NCI-H510A (cell line): Measurements from ENCODE around the gene NEDD4L.

Experiments
- DNase-seq: peaks from one replicate; lab custom pipeline; 2025; lab: John Stamatoyannopoulos, UW

Gene NEDD4L

DNA sequence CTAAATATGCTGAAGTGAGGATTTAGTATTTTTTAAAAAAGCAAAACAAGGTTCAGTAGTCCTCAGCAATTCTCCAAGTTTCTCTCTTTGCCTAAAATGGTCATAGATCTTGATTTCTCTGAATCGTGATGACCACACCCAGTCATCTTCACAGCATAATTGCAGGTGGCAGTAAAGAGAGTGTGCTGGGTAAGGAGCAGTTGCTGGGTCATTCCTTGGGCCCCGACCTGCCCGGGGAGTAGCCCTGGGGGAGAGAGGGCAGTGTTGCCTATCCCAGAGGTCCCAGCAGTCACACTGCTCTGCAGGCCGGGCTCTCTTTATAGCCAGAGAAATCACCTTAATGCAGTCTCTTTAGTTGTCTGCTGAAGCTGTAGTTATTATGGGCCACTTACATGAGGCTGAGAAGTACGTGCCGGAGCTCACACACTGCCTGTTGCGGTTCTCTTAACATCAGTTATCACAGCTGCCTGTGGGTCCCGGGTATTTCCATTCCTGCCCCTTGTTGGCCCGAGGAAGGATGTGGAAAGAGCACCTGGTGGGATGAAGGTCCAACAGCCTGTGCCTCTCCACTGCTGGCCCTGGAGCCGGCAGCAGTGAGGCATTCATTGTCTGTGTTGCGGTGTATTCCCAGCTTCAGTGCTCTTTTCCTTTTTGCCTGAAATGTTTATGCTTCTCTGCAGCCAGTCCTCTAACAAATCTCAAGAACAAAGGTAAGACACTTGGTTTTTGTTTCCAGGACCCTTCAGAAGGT, 354.8 kb downstream of the NEDD4L start:
- no peak for DNase-seq

DNA sequence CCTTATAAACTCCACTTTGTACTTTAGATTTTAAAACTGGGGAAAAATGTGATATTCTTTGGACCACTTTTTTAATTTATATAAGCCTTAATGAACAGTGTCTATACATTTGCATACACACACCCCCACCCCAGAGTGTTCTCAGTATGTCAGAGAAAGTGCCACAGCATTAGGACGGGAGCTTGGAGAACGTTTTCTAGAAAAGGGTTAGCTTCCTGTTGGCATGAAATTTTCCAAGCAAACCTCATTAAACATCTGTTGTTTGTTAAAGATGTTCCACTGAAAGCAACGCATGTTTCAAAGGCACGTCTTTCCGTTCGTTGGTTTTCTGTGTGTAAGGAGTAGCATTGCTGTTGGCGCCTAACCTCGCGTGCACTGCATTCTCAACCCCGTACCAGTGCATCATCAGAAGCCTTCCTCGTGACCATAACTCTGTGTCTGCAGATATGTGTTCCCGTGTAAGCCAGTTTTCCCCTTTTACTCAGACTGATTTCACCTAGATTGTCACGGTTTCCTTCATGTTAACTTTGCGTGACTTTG, 356.4 kb downstream of the NEDD4L start:
- no peak for DNase-seq

DNA sequence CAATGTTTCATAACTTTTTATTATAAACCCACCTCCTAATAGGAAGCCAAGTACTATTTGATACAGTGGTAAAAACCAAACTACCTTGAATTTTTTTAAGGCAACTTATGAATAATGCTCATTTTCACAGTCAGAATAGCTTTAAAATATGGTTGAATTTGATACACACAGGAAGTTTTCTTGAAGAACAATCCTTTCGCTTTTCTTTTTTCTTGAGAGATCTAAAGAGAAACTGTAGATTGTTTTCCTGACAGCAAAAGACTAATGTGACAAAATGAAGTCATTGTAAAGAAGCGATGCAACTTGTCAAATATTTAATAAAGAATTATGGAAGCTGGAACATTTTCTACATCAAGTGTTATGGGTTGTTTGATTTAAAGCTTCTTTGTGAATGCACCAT, 357.2 kb downstream of the NEDD4L start:
- no peak for DNase-seq

DNA sequence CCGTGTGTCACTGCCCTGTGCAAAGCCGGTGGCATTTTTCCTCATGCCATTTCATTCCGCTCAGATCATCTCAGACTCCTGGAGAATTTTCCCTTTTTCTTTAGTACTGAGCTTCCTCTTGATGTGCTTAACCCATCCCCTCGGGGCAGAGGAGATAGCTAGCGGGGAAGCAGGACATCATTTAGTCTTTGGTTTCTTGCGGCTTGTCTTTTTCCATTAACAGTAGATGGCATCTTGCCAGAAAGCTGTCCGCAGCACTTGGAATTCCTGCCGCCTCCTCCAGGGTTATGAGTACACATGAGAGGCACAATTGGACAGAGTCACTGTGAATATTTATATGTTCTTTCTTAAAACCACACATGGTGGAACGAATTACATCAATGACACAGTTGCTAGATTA, 358.2 kb downstream of the NEDD4L start:
- DNase-seq: peak; percentile 31

DNA sequence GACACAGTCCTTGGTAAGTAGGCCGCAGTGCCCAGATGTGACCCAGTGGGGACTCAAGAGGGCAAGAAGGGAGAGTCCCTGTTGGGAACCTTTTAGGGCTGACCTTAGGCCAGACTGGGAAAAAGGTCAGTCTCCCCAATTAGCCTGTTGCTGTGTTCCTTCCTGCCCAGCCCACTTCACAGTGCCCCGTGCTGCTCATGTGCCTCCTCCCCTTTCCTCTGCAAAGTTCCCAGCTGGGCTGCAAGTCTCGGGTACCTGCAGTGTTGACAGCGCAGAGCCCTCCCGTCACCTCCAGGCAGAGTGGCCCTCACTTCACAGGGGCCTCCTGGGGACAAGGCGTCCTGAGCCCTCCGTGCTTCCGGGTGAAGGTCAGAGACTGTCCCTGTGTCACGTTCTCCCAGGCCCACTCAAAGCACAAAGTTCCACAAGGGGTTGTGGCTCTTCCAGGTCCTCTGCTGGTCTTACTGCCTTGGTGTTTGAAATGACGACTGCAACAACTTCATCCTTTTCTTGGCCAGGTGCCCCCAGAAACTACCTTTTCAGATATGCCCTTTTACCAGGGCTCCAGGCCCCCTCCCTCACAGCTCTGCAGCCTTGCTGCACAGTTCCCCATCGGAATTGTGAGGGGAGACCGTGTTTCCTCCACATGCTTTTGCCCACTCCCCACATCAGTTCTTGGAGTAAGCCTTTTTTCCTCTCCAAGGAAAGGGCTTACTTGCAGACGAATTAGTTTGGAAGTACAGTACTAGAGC, 359.1 kb downstream of the NEDD4L start:
- DNase-seq: no peak

DNA sequence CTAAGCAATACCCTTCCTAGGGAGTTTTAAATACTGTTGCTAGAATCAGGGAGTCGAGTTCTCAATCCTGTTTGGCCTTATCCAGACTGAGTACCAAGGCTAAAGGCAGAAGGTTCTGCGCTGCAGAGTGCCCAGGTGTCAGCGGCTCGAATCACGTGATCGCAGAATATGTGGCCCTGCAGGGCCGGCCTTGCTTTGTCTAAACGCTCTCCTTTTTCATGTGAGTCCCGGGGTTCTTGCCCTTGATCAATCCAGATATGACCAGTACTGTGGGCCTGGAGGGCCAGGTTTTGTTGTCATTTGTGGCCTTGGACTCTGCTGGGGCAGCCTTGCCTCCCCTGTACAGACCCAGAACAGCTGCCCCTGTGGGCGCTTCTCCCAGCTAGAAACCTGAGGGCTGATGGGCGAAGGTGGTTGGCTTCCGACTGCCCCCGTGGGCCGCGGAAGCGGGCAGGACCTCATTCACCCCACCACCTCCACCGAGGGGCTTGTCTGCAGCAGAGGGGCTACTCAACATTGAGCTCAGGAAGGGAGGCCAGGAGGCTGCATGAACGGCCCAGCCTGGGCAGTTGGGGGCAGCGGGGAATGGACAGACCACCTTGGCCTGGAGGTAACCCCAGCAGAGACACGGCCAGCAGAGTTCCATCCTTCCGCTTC, 359.9 kb downstream of the NEDD4L start:
- no peak for DNase-seq

DNA sequence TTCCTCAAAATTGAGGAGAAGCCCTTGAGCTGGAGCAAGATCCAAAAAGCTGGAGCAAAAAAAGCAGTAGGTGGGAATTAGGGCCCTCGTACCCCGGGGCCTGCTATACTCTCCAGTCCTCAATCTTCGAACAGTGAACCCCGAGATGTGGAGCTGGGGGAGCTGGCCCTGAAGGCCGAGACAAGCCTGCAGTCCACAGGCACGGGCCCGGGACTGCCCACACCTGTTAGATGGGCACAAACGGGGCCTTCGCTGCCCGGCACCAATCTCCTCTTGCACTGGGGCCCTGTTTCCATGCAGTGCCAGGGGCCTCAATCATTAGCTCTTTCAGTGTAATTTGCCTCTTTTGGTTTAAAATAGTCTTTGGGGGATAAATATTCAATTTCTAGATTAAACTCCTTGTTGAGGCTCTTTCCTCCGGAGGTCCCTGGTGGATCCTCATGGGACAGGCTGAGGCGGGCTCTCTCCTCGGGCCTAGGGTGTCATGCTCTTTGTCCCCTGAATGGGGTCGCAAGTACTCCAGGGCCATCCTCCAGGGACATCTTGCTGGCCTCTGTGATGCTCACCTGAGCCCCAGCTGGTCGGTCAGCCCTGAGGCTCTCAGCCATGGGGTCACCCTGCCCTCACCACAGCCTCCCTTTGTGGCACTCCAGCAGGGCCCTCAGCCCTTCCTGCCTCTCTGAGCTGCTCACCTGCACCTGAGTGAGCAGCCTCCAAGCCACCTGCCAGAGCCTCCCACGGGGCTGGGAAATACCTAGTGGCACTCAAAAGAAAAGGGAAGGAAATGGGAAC, 361.3 kb downstream of the NEDD4L start:
- no peak for DNase-seq

DNA sequence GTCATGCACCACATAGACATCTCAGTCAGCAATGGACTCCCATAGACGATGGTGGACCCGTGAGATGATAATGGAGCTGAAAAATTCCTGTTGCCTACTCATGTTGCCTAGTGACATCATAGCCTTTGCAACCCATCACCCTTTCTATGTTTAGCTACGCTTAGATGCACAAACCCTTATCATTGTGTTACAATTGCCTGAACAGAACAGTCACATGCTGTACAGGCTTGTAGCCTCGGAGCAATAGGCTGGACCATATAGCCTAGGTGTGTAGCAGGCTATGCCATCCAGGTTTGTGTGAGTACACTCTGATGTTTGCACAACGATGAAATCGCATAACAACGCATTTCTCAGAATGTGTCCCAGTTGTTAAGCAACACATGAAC, 363.2 kb downstream of the NEDD4L start:
- no peak for DNase-seq

DNA sequence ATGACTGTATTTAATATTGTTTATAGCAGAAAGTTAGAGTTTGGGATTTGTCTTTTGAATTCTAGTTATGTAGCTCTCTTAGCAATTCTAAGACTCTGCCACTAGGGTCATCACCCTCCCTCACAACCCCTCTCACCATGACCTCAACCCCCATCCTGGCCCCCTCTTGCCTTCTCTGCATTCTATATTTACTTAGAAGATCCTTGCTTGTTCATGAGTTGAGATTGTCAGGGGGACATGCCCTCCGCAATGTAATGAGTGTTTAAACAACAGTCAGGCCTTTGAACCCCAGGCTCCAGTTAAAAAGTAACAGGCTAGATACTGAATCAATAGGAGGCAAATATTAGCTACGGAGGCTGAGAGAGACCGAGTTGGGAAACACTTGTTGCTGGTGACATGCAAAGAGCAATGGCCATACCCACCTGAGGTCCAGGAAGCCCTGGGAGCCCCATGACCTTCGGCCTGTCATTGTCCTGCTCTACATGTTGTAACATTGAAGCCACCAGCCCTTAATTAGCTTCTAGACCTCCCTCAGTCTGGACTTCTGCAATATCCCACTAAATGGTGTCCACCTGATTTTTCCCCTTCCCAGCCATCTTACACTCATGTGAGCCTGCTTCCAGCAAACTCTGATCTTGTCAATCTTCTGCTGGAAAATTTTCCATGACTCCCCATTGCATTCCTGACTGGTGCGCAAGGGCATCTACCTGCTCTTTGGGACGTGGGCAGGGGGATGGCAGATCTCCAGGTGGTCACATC, 363.8 kb downstream of the NEDD4L start:
- DNase-seq: no peak

DNA sequence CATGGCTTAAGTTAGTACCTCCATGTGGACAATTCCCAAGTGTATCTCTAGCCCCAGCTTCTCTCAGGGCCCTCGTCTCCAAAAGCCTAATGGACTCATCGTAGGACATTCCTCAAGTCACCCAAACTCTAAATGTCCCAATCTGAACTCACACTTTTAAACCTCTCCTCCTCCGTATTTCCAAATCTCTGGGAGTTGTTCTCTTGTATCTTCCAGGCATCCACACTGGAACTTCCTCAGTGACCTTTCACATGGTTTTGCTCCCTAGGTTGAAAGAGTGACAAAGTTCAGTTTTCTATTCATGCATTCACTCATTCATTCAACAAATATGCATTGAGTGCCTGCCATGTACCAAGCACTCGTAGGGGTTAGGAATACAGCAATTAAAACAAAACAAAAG, 364.6 kb downstream of the NEDD4L start:
- no peak for DNase-seq

DNA sequence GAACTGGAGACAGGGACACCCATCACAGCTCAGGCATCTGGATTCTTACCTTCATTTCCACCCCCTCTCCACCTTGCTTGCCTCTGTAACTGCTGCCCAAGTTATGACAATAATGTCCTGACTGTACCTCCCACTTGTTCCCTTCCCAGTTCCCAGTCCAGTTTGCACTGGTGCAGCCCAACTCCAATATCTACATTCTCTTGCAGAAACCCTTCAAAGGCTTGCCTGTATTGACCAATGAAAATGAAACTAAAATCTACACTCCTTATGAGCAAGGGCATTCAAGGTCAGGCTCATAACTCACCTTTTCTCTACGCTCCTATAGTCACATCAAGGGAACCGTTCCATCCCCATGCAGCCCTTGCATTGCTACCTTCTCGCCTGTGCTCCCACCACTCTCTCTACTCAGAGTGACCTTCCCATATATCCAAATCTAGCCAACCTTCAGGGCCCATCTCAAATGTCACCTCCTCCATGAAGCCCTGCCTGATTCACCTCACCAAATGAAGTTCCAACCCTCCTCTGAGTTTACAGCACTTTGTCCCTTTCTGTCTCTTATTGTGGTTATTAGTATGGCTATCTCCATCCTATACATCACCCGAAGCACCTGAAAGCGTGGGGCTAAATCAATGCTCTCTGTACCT, 365.9 kb downstream of the NEDD4L start:
- no peak for DNase-seq

DNA sequence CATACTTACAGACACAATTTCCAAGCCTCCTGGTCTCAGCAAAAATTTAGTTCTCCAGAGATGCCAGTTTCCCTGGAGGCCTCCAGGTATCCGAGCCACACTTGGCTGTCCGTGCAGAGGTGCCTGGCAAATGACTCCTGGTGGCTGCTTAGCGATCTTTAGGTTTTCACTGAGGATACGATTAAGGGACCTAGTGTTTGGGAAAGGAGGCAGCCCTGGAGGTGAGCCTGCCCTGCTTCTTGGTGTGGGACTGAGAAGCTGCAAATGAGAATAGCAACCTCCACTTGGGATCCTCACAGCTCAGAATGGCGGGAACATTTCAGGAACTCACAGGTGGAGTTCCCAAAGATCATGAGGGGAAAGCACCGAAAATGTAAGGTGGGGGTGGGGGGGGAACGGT, 367.3 kb downstream of the NEDD4L start:
- DNase-seq: no peak

DNA sequence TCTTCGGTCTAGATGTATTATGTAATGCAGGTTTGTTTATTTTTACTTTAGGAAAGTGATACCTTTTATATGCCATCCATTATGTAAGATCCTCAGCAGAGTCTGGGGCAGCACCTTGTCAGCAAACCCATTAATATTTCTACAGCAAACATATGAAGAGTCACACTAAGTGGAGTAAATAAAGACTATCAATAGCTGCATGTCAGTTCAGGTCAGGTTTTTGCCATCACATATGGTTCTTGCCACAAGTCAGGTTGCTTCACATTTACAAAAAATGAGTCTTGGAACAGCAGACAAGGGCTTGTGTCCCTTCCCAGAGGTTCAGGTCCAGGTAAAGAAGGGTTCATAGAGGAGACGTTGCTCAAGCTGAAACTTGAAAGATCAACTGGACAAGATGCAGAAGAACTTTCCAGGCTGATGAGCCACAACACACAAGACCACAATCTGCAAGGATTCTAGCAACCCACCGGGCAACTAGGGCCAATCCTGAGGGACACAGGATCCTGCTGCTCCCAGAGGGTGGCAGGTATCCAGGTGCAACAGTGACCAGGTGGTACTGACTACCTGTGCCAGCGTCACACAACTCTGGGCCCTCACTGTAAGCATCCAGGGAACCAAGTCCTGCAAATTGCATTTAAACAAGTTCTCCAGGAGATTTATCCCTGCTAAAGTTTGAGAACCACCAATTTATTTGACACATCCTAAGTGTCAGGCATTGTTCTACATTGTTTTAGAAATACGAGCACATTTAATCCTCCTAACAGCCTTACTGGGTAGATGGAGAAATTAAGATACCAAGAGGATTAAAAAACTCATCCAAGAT, 369.0 kb downstream of the NEDD4L start:
- DNase-seq: no peak

DNA sequence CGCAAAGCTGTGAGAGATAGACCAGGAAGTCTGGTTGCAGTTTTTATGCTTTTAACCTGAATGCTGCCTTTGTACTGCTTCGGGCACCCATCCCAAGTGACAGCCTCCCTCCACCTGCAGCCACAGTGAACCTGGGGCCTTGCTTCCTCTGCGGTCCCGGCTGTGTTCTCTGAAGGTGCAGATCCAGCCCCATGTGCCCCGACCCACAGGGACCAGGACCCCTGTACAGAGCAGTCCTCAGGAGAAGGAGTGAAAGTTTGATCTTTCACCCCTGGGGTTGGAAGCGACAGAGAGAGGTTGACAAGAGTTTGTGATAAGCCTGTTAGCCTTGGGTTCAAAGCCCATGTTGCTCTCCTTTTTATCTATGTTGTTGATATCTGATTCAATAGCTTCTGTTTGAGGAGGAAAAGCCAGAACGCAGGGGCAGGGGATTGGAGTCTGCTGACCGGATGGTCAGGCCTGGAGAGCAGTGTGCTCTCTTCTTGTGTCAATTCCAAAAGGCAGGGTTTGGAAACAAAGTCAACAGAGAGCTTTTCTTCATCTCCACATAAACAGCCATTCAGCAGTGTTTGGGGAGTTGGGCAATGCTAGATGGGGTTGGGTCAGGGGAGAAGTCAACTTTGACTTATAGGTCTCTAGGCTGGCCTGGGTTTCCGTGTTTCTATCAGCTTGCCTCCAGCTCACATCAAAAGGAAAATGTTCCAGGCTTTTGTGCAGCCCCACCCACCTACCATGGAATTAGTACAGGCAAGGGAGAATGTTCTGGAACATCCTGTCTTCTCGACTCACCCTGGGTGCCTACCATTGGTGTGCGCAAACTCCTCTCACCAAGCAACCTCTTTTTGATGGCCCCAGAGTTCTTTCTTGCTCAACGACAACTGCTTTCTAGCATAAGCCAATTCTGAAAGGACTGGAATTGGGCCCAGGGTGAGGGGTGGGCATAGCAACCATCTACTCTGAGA, 369.9 kb downstream of the NEDD4L start:
- no peak for DNase-seq

DNA sequence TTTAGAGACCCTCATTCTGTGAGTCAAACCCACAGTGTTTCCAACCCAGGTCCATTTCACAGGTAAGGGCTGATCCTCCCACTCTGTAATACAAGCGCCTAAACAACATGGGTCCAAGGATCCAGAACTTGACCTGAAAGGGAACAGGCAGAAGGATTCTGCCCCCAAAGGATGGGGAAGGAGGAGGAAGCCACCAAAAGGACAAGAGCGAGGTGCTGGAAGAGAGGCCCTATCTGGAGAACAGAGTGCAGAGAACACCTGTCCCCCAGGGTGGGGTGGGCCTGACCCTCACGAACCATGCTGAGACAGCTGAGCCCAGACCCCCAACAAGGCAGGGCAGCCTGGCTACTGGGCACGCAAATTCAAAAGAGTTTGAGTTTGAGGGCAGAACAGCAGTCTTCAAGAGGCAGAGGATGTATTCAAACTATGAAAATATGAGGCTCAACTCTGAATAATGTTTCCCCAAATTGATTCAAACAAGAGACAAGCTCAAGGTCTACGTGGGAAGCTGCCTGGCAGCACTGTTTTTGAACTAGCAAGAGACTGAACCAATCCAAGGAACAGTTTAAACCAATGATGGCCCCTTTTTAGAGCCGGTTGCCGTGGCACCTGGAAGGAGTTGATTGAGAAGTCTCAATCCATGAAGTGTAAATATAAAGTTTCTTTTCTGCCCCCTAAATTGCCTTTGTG, 372.1 kb downstream of the NEDD4L start:
- no peak for DNase-seq

DNA sequence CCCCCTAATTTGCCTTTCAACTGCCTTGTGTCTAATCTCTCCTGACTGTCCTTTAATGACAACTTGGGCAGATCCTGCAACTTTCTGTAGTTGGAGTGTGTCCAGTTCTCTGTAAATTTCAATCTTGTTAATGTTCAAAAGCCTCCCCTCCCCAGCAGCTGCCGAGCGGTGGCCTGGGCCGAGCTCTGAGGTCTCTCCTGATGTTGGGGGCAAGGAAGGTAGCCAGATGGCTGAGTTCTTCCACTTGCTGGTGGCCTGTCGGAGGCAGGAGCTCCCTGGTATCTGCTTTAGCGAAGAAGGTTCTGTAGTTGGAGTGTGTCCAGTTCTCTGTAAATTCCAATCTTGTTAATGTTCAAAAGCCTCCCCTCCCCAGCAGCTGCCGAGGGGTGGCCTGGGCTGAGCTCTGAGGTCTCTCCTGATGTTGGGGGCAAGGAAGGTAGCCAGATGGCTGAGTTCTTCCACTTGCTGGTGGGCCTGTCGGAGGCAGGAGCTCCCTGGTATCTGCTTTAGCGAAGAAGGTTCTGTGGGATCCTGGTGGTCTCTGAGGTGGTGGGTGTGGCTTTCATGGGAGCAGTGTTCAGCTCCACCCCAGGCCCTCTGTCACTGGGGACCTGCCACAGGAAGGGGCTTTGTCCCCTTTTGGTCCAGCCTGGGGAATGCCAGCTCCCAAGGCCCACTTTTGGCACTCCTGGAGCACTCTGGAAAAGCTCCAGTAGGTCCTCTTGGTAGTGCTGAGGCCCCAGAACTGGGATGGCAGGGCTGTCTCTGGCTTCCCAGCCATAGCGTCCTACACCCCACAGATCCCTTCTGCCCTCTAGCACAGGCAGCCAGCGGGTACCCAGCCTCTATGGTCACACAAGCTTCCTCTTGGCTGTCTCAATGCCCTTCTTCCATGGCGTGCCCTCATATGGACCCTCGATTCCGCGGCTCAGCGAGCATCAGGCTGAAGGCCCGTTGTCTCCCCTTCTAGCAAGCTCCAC, 373.0 kb downstream of the NEDD4L start:
- no peak for DNase-seq

DNA sequence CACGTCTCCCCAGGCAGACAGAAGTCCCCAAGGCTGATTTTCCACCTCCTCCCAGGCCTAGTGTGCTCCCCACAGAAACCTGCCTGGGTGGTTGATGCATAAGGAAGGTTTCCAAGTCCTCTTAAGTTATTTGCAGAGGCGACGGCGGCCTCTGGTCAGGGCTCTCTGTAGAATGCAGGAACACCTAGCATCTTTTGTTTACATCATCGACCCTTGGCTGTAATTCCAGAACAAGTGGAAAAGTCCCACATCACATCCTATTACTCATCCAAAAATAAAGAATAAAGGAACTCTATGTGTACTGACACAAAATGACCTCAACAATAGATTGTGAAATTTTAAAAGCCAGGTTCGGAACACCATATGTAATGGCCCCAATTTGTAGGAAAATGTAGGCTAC, 373.7 kb downstream of the NEDD4L start:
- no peak for DNase-seq
